Stimulated activated CD4-positive, alpha-beta T cell treated with anti-CD3 and anti-CD28 coated beads, Interleukin-12 subunit alpha, Interleukin-12 subunit beta, amount 100 ng/mL, for 4 hours (primary cell): ENCODE measurements around the gene ARMCX2.
A peak's percentile ranks its signal among the peaks of the same experiment; 100 is the strongest.
"Not testable (repeated sequence)": the region's sequence is repeated elsewhere in the genome, so short reads cannot be mapped to it uniquely, and the experiment has no call there.

Source experiments
- DNase-seq: peaks from one replicate; pipeline ENCODE4 v3.0.0-alpha.2; 2020

ARMCX2 gene

DNA sequence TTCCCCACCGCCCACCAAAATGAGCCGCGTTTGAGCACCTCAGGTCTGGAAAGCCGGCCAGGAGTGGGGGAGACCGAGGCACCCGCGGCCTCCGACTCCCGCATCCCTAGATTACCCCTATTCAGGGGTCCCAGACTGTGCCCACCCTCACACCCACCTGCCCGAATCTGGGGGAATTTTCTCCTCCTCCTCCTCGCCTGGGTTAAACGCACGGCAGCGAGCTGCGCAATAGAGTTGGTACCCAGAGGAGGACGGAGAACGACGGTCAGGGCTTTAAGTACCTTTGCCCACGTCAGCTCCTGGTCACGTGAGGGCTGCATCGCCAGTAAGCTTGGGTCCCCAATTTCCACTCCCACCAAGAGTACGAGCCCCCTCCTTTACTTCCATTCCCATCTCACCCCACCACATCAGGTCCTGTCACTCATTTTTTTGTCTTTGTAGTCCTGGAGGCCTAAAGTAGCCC is at the start of gene ARMCX2:
TSS of gene ARMCX2 (minus strand) at position 250 of the 463 bp plus-strand sequence. CDS start 2,262 bp downstream, outside the sequence.
- no peak for DNase-seq

DNA sequence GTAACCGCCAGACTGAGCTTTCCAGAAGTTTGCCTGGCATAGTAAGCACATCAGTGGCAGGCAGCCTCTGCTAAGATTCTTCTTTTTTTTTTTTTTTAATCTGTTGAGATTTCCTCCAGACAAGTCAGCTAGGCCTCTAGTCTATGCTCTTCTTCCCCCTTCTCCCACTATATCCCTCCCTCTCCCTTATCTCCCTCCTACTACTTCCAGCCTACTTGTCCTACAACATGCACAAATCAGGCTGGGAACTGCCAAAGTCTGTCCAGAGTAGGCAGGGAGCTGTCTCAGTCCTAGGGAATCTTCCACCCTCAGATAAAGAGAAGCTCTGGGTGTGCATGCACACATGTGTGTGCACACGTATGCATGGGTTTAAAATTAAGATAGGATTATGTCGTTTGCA is 49.7 kb upstream of the ARMCX2 start:
- DNase-seq = no peak

DNA sequence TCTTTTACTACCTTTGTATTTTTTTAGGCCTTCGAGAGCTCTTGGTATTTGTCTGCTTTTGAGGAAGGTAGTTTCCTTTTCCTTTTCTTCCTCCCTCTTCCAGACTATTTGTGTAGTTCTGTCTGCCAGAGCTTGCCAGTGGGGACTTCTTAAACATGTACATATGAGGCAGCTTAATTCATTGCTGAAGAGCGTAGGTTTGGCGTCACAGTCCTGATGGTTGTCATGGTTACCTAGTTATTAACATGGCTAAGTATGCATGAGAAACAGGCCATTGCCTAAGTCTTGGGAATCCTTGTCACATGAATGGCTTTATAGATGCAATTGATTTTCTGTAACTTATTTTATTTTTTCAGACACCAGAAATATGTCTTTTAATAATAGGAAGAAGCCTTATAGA is 48.5 kb upstream of the ARMCX2 start:
- DNase-seq = no peak

DNA sequence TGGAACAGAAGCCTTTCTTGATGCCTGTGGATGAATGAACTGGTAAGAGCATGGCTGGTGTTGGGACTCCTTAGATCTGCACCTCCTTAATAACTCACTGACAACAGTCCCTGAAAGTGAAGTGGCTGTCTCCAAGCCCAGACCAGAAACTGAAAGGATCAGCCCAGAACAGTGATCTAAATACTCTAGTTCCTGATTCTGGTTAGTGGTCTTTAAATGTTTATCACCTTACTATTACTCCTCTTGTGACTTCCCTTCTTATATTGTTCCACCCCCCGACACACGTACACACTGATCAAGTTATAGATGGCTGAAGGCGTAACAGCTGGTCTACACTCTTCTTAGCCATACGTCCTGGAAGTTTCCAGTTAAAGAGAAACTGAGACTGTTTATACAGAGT is 33.8 kb upstream of the ARMCX2 start:
- no peak for DNase-seq

DNA sequence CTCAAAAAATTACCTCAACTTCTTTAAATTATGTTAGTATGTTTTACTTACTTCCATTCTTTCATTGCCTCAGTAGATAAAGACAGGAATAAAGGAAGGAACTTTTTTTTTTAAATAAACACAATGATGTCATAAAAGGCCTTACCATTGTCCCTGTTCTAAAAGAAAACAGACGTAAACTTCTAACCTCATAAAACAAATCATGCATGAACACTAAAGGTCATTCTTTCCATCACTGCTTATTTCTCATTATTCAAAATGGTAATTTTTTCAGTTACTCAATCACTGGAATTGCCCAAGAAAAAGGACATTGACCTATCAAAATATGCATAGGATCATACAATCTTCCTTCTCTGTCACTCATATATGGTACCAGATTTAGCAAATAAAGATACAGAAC is 32.2 kb upstream of the ARMCX2 start:
- no peak for DNase-seq

DNA sequence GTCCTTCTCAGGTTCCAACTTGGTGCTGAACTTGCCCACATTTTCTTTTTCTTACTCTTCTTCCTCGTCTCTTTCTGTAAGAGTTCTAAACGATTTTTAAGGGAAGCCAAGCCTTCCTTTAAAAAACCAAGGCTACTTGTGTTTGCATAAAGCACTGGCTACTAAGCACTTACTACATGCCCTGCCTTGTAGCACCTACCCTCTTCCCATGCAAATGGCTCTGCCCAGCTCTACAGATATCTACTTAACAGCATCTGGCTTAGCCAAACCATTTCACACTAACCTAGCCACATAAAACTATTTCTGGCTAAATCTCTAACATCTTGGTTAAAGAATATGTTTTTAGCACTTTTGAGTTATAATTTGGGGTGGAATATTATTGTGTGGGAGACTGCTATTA is 26.9 kb upstream of the ARMCX2 start:
- DNase-seq = no peak

DNA sequence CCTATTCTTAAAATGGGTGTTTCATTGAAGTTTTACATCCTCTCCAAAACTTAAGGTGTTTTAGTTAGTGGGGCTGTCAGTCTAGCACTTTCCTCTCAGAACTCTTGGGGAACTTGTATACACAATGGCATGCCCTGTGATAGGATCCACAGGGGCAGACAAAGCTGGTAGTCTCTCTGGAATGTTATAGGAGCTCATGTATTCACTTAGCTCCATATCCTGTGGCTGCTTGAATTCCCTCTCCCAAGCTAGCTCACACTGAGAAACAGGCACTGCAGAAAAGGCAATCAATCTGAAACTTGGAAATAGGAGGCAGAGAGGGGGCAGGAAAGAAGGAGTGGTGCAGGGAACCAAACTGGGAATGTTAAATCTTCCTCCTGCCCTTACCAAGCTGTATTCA is 26.3 kb upstream of the ARMCX2 start:
- DNase-seq = no peak

DNA sequence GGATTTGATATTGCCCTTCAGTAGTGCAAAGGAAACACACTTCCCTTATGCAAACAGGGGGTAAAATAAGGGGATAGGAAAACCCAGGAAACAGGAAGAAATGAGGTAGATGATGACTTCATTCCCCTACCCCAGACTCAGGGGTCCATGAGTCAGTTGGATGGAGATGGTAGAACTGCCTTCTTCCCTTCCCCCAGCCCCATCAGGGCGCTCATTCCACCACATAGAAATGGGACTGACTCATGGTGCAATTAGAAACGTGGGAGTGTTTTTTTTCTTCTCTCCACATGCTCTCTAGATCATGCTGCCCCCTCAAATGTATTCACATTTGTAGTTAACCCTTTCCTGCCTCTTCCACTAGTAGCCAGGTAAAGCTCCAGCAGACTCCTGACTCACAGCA is 23.1 kb upstream of the ARMCX2 start:
- DNase-seq = no peak

DNA sequence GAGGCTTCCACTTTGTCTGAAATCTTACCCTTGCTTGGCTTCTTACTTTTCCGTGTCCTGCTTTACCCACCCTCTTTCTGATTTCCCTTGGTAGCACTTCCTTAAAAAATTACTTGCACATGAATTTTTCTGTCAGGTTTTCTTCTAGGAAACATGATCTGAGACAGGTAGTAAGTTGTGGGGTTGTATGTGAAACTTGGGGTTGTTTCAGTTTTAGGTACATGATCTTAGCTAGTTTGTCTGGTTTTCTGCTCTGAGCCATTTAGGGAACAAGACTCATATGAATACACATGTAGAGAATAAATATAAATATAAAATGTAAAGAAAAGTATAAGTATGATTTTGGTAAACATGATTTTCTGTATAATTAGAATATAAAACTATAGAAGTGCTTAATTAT is 17.4 kb upstream of the ARMCX2 start:
- no peak for DNase-seq

DNA sequence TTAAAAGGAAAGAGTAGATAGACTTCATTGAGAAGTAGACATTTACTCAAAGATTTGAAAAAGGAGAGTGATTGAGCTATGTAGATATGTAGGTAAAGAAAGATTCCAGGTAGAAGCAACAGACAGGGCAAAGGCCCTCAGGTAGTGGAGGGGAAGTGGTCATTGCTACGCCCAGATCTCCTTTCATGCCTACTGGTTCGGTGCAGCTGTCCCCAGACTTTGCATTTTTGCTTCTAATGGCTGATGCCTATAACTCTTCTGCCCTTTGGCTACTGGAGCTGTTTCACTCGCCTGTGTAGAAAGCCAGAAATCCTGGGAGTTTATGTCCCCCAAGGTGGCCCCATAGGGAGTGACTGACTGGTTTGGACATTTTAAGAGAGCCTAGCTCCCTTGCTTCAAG is 16.9 kb upstream of the ARMCX2 start:
- no peak for DNase-seq

DNA sequence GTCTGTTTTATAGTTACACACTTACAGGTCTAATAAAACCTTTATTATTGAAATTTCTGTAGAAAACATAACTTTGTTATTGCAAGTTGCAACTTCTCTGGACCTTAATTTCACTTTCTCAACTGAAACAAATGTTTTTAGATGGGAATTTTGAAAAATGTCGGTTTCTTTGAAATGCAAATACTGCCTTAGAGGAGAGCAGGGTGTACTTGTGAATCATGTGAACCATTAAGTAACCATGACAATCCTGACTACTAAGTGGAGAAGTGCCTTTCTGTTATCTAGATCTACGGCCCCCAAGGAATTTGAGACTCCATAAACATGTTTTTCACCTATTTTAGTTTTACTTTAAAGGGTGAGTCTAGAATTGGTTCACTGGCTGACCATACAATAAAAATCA is 8.5 kb upstream of the ARMCX2 start:
- no peak for DNase-seq

DNA sequence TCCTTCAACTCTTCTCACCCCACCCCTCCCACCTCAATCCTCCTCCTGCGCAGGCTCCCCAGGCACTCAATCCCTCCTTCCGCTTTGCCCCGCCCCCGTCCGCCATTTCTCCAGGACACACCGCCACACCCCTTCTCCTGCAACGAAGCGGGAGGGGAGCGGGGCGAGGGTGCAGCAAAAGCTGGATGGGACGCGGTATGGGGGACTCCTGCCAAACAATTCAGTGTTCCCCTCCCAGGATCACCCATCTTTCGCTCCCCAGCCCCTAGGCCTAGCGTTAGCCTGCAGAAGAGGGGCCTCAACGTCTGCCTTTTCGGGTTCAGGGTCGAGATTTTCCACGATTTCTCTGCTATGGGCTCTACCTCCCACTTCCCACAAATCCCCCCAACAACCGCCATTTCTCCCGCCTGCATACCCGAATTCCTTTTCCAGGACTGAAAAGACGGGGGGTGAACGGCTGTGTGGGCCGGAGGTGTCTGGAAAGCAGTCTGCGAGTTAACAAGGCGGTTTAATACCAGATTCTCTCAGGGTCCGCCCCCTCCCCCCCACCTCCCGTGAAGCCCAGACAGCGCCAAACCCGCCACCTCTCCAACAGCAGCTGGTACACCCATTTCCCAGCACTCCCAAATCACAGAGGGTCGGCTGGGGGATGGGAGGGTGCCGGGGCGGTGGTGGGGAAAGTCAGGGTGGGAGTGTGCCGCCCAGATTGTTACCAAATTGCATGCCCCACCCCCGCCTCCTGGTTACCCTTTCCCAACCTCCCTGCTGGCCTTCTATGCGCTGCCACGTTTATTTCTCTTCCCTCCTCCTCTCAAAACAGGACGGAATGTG is 774 bp downstream of the ARMCX2 start:
- DNase-seq = peak; percentile 59

DNA sequence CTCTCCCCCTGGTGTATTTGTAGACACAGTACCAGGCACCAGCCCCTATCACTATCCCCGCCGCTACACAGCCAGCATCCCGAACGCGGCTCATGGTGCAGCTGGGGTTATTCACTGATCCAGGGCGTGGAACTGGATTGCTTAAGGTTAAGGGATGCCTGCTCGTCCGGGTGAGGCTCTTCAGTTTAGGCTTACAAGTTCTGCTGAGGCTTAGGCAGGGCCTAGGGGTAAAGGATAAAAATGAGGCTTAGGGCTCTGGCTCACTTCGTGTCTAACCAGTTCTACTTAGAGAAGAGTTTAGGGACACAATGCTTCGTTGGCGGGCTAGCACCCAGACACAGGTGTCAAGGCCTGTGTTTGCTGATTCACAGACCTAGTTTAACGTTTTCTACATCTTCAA is 2.2 kb downstream of the ARMCX2 start:
- no peak for DNase-seq

DNA sequence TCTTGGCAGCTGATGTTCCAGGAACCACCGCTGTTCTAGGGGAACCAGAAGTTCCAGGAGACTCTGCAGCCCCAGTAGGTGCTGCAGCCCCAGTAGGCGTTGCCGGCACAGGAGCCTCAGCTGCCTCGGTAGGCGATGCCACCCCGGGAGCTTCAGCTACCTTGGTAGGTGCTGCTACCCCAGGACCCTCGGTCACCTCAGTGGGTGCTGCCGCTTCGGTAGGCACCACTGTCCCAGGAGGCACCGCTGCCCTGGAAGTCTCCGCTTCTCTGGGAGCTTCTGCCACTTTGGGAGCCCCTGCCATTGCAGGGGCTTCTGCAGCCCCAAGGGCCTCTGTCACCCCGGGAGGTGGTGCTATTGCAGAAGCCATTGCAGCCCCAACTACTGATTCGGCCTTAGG is 2.8 kb downstream of the ARMCX2 start:
- no peak for DNase-seq

DNA sequence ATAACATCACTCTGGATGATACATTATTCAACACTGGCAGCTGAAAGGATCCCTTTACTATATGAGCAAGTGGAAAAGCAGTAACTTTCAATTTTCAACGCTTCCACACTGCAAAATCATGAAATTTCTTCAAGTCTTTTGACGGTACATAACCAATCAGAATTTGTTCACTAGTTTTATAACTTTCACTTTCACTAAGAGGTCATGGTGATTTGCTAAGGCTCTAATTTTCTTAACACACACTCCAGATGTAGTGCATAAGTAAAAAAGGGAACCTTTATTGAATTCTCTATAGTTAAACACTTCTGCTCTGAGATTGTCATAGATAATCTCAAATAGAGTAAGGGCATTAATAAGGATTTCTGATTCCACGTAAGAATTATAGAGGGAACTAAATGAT is 4.1 kb downstream of the ARMCX2 start:
- DNase-seq = no peak

DNA sequence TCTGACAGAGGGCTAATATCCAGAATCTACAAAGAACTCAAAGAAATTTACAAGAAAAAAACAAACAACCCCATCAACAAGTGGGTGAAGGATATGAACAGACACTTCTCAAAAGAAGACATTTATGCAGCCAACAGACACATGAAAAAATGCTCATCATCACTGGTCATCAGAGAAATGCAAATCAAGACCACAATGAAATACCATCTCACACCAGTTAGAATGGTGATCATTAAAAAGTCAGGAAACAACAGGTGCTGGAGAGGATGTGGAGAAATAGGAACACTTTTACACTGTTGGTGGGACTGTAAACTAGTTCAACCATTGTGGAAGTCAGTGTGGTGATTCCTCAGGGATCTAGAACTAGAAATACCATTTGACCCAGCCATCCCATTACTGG is 11.9 kb downstream of the ARMCX2 start:
- not testable (repeated sequence) for DNase-seq

DNA sequence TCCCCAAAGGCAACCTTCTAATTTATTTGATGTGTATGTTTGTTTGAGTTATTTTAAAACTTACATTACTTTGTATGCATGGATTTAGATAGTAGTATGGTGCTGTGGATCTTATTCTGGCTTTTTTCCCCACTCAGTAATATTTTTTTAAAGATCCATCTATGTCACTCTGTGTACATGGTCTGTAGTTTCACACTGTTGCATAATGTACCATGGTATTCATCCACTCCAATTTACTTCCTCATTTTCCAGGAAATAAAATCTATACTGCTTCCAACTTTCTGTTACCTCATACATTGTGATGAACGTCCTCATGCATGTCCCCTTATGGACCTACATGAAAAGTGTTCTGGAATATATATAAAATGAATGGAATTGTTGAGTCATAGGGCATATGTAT is 17.6 kb downstream of the ARMCX2 start:
- no peak for DNase-seq

DNA sequence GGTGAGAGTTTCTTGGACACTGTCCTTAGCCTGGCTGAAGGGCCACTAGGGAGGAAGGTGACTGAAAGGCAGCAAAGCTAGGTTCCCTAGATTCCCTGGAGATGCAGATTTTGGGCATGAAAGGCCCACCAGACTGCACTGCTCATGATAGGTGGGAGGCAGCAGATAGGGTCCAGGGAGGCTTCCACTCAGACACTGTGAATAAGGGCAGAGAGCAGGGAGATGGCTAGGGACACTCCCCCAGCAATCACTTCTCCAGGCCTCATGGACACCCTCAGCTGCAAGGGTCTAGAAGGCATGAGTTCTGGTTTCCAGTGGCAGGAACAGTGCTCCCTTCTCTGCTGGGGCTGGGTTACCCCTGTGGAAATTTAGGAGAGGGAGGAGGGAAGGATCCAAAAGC is 20.1 kb downstream of the ARMCX2 start:
- no peak for DNase-seq

DNA sequence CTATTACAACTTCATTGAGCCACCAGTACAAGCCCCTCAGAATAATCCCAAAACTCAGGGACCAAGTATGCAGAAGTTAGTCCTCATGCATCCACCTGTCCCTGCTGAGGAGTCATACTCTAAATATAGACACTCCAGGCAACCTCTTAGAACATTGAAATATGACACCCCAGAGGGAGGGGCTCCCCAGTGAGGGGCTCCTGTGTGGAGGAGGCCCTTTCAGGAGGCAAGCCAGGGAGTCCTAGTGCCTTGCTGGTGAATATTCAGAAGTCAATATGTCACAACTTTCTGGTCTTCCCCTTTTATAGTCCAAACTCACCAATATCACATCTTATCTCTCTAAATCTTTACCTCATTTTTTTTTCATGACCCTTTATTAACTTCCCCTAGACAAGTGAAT is 40.3 kb downstream of the ARMCX2 start:
- no peak for DNase-seq

DNA sequence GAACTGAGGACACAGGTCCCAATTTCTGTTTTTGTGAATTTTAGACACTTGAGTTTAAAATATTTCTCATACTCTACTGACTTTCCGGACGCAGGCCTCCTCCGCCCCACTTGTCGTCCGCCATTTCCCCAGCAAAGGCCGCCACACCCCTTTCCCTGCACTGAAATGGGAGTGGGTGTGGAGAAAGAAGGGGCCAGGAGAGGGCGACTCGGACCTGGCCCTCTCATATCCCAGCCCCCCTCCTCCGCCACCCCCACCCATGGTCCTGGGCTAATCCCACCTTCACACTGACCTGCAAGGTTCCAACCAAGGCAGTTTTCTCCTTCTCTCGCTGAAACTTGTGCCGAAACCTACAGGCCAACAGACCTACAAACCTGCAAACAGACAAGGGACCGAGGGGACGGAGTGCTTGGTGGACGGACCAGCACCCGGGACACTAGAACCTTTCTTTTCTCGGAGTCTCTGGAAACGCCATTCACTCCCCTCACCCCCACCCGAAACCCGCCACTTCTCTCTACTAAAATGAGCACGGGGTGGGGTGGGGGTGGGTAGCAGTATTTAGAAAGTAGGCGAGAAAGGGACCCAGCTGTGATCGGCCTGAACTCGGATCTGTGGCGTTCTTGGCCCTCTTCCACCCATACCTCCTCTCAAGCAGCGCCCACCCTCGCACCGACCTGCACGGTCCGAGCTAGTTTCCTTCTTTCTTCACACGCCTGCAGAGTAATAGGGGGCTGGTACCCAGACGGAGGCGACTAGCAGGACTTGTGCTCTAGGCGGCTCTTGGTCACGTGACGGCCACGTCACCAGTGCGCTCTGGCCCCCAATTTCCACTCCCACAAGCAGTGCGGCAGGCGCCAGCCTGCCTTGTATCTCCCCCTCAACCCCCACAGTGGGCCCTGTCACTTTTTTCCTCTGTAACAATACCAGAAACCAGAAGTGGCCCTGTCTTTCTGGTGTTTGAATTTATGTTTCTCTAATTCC is 42.1 kb downstream of the ARMCX2 start, which contains the start of gene ARMCX6:
TSS of gene ARMCX6 (minus strand) at position 790 of the 981 bp plus-strand sequence. CDS start 1,380 bp downstream, outside the sequence.
- peak; percentile 60 for DNase-seq

DNA sequence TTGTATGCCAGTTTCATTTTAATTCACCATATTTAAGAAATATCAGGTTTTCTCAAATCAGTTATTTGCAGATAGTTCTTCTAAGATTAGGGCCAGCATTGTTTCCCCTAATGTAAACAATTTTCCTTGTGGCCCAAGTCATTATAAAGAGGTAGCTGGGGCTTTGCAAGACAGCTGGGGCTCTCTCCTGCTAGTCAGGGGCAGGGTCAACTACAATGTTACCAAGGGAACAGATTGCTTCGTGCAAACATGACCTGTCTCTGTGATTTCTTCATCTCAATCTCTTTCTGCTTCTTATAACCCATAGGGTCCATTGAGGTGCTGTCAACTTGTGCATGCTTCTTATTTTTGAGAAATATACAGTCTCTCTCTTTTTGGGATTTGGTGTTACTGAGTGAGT is 53.9 kb downstream of the ARMCX2 start:
- DNase-seq = no peak
